NOMO-1 (cell line): ENCODE data around the gene ADISSP.

Experiments
- DNase-seq, 2 experiments: peaks; one replicate each; lab custom pipeline; 2025; ENCODE audit not compliant: unreplicated experiment in 2 of 2; lab: John Stamatoyannopoulos, UW

Gene ADISSP

GRCh38 chr20:3782597-3782996 lies 15.0 kb upstream of the ADISSP start:
- no peak for DNase-seq

- peak; percentile 83 to 94 for DNase-seq
Measured at GRCh38 chr20:3781153-3781910, 13.8 kb upstream of the ADISSP start, which contains the start of gene SPEF1. Gene SPEF1 (minus strand): TSS chr20:3781448. CDS start chr20:3781287, 161 bp downstream.

GRCh38 chr20:3778976-3779375 lies 11.4 kb upstream of the ADISSP start:
- DNase-seq: no peak

DNA sequence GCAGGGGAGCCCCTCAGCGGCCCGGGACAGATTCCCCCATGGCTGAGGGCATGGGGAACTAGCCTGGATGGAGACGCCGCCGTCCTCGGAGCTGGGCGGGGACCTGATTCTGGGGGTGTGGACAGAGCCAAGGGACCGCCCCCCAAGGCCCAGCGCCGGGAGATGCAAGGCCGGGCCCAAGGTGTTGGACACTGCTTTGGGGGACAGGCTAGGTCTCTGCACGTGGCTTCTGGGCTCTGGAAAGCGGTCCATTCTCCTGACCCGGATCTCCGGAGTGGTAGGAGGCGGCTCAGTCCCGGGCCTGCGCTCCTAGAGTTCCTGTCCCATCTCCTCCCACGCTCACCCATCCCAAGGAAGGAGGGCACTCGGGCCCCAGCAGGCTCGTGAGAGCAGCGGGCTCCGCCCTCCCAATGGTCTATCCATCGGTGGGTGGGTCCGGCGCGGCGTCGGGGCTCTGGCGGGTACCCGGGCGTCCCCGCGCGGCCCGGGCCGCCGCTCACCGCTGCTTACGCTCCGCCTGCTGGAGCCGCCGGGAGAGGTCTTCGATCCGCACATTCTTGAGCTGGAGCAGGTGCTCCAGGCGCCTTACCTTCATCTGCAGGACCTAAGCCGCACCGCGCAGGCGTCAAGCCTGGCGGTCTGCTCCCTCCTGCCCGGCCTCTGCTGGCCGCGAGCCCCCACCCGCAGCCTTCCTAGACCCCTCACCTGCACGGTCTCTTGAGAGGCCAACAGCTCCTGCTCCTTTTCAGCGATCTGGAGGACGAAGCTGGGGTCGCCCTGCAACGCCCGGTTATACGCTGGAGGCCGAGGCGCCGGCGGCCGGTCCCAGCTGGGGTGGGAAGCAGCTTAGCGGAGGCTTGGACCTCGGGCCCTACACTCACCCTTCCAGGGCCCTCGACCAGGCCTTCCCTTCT lies 10.4 kb upstream of the ADISSP start:
- no peak for DNase-seq

- no peak for DNase-seq
Measured at GRCh38 chr20:3777381-3777715, 9.8 kb upstream of the ADISSP start.

GRCh38 chr20:3775457-3776108 lies 8.0 kb upstream of the ADISSP start:
- peak in 1 of 2 experiments; percentile 29 for DNase-seq

GRCh38 chr20:3771552-3772058 lies 4.1 kb upstream of the ADISSP start:
- no peak for DNase-seq

GRCh38 chr20:3768342-3769130 lies 983 bp upstream of the ADISSP start:
- DNase-seq: peak; percentile 66 to 74

- no peak for DNase-seq
Measured at GRCh38 chr20:3767110-3767426, 485 bp downstream of the ADISSP start.

GRCh38 chr20:3766422-3767109 lies 987 bp downstream of the ADISSP start:
- DNase-seq: no peak

DNA sequence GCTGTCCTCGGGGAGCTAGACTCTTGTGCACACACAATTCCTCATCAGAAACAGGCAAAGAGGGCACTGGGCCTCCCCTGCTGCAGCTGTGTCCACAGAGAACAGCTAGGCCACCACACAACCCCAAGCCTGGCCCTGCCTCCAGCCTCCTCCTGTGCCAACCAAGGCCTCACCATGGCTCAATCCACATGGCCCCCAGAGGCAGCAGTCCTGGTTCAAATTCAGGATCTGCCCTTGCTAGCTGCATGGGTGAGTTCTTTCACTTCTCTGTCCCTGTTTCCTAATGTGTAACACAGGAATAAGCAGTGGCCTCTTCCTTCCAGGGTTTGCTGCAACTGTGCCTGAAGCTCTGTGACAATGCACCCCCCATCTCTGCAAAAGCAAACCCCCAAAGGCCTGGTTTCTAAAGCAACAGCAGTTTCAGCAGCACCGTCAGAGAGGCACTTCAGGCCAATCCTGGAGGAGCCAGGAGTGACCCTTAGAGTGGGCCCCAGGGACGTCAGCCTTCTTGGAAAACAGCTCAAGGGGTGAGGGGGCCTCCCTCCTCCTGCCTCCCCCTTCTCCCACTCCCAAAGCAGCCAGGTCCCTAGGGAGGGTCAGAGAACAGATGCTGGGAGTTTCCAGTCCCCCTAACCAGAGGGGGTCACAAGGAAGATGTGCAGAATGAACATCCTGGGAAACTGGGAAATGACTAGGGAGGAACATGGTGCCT lies 2.2 kb downstream of the ADISSP start:
- DNase-seq: peak; percentile 37 to 50

DNA sequence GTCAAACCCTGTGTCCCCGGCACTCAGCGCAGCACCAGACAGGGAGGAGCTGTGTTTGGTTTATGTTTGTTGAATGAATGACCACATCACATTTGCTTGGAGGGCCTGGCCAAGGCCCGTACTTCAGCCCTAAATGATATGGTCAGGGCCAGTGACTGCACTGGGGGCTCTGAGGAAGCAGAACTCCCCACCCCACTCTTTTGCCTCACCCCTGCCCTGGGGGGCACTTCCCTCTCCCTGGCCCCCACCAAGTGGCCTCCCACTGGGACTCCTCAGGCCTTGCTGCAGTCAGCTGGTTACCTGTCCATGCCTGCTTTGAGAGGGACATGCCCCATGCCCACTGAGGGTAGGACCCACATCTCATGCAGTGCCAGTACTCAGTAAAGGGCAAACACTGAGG lies 2.9 kb downstream of the ADISSP start:
- no peak for DNase-seq

DNA sequence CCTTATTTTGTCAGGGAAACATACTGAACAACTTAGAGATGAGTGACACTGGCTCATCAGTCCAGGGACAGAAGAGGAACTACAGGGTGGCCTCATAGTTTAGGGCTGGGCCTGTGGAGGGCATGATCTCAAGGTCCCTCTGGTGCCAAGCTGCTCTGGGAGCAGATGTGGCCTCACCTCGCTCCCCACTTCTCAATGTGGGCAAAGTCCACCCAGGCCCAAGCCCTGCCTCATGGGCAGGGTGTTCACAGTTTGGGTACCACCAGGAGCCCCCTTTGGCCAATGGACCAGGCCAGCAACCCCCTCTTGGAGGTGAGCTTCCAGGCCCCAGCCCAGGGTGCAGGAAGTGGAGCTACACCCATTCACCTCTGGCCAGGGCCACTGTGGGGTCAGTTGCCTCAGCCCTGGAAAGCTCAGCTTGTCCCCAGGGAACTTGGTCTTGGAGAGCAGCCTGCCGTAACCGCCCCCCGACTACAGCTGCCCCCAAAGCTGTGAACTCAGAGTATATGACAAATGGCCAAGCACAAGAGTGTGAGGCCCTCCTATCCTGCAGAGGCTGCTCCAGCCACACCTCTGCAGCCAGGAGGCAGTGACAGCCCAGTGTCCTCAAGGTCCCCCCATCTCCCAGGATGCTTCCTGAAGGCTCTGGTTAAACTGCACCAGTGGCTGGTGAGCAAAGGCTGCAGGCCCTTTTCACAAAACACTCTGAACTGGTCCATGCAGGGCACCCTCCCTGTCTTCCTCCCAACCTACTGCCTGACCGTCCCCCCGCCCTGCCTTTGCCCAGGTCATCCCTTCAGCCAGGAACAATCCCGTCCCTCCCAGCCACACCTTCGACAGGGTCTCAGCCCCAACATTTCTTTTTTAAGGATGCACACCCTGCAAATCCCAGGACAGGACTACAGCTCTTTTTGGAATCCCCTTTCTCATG lies 3.6 kb downstream of the ADISSP start:
- DNase-seq: peak; percentile 33 to 47

- DNase-seq: no peak
Measured at GRCh38 chr20:3760655-3761348, 6.8 kb downstream of the ADISSP start.

DNA sequence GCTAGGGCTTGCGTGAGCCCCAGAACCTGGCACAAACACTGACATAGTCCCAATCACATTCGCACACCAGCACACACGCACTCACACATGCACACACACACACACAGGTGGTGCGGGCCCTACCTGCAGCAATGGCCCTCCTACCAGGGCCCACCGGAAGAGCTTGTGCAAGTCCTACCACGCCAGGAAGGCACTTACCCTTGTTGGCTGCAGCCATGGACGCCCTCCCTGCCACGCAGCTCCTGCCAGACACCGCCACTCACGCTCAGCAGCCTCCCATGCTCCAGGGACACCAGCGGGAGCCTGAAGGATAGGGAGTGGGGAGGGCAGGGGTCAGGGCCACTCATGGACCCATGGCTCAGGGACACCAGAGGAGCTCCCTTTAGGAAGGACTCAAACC lies 7.7 kb downstream of the ADISSP start:
- no peak for DNase-seq

DNA sequence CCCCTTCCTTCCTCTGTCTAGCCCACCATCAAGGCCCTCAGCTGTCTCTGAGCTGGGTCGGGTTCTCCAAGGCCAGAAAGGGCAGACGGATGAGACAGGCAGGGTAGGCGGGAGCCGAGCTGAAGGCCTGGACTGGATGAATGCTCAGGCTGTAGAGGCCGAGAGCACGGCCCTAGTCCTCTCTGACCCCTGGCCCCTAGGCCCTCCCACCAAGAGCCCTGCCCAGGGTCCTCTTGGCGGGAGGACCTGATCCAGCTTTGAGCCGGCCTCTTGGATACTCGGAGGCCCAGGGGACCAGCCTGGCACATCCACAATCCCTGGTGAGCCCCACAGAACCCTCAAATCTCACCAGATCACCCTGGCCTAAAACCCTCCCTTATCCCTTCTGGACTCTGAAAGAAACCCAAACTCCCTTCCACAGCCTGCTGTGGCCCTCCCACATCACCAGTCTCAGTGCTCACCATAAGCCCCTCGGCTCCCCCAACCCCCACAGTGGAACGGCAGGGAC lies 8.2 kb downstream of the ADISSP start:
- no peak for DNase-seq

DNA sequence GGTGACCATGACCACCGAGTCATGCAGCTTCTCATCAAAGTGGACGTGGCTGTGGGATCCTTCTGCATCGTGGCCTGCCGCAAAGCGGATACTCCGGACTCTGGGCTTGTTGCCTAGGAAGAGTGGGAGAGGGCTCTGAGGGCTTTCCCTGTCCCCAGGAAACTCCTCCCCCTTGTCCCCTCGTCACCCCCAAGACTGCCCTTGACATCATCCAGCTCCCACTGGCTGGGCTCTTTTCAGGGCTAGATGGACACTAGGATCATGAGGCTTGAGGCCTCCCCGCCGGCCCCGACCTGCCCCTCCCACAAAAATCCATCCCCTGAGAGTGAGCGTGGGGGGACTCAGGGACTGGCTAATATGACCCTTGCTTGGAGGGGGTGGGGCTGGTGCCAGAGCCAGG lies 9.0 kb downstream of the ADISSP start:
- no peak for DNase-seq
